ENCODE measurements around the gene IFIT2. TPM values are rescaled to one million over a fixed set of nuclear protein-coding genes. Genes with fewer than 3 reads are reported as not detected.
"Not testable (repeated sequence)": the region's sequence is repeated elsewhere in the genome, so short reads cannot be mapped to it uniquely, and the experiment has no call there.

IFIT2 gene, protein sequence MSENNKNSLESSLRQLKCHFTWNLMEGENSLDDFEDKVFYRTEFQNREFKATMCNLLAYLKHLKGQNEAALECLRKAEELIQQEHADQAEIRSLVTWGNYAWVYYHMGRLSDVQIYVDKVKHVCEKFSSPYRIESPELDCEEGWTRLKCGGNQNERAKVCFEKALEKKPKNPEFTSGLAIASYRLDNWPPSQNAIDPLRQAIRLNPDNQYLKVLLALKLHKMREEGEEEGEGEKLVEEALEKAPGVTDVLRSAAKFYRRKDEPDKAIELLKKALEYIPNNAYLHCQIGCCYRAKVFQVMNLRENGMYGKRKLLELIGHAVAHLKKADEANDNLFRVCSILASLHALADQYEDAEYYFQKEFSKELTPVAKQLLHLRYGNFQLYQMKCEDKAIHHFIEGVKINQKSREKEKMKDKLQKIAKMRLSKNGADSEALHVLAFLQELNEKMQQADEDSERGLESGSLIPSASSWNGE
- polyA plus RNA-seq (2012; ENCODE audit: missing spikeins) = 9.1 TPM

DNA sequence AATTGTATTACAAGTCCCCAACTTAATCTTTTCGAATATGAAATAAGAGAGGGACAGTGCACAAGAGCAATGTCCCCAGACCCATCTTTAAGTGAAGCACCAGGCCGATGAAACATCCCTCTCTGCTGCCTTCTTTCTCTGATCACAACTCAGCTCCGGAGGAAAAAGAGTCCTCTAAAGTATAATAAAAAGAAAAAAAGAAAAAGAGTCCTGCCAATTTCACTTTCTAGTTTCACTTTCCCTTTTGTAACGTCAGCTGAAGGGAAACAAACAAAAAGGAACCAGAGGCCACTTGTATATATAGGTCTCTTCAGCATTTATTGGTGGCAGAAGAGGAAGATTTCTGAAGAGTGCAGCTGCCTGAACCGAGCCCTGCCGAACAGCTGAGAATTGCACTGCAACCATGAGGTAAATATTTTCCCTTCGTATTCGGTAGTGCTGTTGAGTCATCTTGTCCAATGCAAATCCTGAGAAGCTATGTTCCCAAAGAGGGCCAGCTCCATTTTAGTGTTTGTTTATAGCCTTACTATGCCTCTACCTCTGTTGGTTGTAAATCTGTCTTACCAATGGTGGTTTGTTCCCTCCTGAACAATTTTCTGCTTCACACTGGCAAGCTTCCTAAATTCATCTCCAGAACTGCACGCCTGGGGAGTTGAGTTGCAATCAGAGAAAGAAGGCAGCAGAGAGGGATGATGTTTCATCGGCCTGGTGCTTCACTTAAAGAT, at the start of gene IFIT2:
Gene IFIT2, plus strand, starts transcription at position 326 of the 725 bp plus-strand sequence. Its CDS starts 78 bp downstream, at position 404.
- FAIRE-seq (no peak), DNase-seq (ENCODE audit: insufficient read length) (peak; percentile 15)
- TF ChIP-seq POLR2A (IDR thresholded peaks at IDR 0.05; ENCODE audit: low read depth, low read length) (peak; percentile 66), TAF1 (IDR thresholded peaks at IDR 0.05; ENCODE audit: borderline replicate concordance, low read depth, low read length) (no peak), POLR2AphosphoS5 (IDR thresholded peaks at IDR 0.05; ENCODE audit: low read depth, low read length) (peak; percentile 72)

DNA sequence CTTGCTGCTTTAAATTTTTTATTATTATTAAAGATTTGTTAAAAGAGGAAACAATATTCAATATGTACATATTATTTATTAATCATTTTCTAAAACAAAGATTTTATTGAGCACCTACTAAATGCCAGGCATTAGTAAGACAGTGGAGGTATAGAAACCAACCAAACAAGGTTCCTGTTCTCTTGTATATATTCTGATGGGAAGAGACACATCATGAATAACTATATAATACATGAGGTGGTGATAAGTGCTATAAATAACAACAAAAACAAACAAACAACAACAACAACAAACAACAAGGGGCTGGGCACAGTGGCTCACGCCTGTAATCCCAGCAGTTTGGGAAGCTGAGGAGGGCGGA, 49.6 kb upstream of the IFIT2 start:
- TF ChIP-seq POLR2A (IDR thresholded peaks at IDR 0.05; ENCODE audit: low read depth, low read length) (no peak), POLR2AphosphoS5 (IDR thresholded peaks at IDR 0.05; ENCODE audit: low read depth, low read length) (no peak), TAF1 (IDR thresholded peaks at IDR 0.05; ENCODE audit: borderline replicate concordance, low read depth, low read length) (no peak)
- FAIRE-seq (peak; percentile 44), DNase-seq (ENCODE audit: insufficient read length) (no peak)

DNA sequence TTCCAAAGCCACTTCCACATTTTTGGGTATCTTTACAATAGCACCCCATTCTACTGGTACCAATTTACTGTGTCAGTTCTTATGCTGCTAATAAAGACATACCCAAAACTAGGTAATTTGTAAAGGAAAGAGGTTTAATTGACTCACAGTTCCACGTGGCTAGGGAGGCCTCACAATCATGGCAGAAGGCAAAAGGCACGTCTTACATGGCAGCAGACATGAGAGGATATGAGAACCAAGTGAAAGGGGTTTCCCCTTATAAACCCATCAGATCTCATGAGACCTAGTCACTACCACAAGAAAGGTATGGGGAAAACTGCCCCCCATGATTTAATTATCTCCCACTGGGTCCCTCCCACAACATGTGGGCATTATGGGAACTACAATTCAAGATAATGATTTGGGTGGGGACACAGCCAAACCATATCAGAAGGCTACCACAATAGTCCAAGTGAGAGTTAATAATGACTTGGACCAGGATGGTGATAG, 46.7 kb upstream of the IFIT2 start:
- DNase-seq (ENCODE audit: insufficient read length); FAIRE-seq: not testable (repeated sequence)

DNA sequence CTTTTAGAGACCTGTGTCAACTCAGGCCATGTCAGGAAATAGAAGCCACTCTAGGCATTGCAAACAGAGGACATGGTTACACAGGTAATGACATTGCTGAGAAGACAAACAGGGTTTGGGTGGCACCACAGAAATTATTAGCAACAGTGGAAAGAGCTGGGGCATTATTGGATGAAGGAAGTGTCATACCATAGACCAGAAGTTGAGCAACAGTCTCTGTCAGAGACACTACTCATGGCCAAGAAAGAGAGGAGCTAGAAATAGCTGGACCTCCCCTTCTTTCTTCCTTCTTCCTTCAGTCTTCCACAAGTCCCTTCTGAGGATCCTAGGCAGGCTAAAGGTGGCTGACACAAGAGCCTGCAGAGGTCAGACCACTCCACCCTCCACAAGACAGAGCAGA, 46.1 kb upstream of the IFIT2 start:
- FAIRE-seq (no peak), DNase-seq (ENCODE audit: insufficient read length) (no peak)
- TF ChIP-seq TAF1 (IDR thresholded peaks at IDR 0.05; ENCODE audit: borderline replicate concordance, low read depth, low read length) = no peak
- no peak for TF ChIP-seq POLR2A (IDR thresholded peaks at IDR 0.05; ENCODE audit: low read depth, low read length)

DNA sequence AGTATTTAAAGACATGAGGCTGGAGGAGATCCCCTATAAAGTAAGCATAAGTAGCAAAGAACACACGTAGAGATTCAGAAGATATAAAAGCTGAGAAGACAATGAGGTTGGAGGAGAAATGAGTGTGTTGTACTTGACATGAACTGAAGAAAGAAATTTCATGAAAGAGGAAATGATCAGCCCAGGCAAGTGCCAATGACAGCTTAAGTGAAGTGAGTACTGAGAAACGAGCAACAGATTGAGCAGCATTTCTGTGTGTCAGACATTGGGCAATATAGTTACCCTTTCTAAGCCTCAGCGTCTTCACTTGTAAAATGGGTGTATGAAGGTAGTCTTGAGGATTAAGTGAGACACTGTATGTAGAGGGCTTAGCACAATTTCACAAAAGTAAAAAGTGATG, 45.5 kb upstream of the IFIT2 start:
- DNase-seq (ENCODE audit: insufficient read length) (no peak), FAIRE-seq (peak; percentile 17)
- TF ChIP-seq TAF1 (IDR thresholded peaks at IDR 0.05; ENCODE audit: borderline replicate concordance, low read depth, low read length) (no peak), POLR2AphosphoS5 (IDR thresholded peaks at IDR 0.05; ENCODE audit: low read depth, low read length) (no peak), POLR2A (IDR thresholded peaks at IDR 0.05; ENCODE audit: low read depth, low read length) (no peak)

DNA sequence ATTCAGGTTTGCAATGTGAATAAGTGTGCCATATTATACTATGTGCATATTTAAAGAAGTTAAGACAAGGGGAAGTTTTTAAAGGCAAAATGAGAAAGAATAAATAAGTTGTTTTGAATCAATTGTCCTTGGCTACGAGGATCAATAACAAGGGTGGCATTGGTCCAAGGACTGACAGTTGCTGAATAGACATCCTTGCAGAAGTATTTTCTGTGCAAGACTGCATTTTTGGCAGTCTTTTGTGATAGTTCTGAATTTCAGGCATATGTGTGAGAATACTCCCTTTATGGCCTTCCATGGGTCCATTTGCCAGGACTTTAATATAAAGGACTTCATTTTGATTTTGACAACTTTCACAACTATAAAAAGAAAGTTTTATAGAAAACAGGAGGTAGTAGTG, 44.9 kb upstream of the IFIT2 start:
- TF ChIP-seq POLR2AphosphoS5 (IDR thresholded peaks at IDR 0.05; ENCODE audit: low read depth, low read length) = no peak
- no peak for TF ChIP-seq TAF1 (IDR thresholded peaks at IDR 0.05; ENCODE audit: borderline replicate concordance, low read depth, low read length)
- no peak for TF ChIP-seq POLR2A (IDR thresholded peaks at IDR 0.05; ENCODE audit: low read depth, low read length)
- DNase-seq (ENCODE audit: insufficient read length) (no peak), FAIRE-seq (no peak)

DNA sequence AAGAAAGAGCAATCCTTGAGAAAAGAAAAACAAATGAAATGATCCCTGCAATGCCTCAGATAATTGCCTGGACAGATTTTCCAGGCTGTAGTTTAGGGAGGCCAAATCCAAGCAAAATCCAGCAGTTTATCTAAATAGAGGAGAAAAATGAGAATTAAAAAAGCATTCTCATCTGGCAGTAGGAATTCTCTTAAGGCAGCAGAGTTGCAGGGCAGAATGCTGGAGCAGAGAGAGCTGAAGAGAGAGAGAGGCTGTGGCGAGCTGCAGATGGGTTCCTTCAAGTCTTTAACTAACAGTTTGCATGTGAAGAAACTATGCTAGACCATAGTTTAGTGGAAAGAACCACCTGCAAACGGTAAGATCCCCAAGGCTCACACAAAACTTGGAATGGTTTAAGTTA, 44.3 kb upstream of the IFIT2 start:
- no peak for DNase-seq (ENCODE audit: insufficient read length)
- TF ChIP-seq POLR2AphosphoS5 (IDR thresholded peaks at IDR 0.05; ENCODE audit: low read depth, low read length) = no peak
- no peak for TF ChIP-seq TAF1 (IDR thresholded peaks at IDR 0.05; ENCODE audit: borderline replicate concordance, low read depth, low read length)
- no peak for FAIRE-seq

DNA sequence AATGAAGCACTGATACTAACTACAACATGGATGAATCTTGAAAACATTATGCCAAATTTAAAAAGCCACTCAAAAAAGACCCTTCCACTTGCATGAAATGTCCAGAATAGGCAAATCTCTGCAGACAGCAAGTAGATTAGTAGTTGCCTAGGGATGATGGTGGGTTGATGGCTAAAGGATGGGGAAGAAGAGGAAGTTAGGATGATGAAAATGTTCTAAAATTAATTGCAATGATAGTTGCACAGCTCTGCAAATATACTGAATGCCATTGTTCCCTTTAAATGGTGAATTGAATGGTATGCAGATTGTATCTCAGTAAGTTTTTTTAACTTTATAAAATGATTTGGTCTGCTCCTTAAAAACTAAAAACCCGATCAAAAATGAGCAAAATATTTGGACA, 43.0 kb upstream of the IFIT2 start:
- no peak for TF ChIP-seq POLR2AphosphoS5 (IDR thresholded peaks at IDR 0.05; ENCODE audit: low read depth, low read length)
- TF ChIP-seq POLR2A (IDR thresholded peaks at IDR 0.05; ENCODE audit: low read depth, low read length) = no peak
- no peak for TF ChIP-seq TAF1 (IDR thresholded peaks at IDR 0.05; ENCODE audit: borderline replicate concordance, low read depth, low read length)
- no peak for FAIRE-seq
- no peak for DNase-seq (ENCODE audit: insufficient read length)

DNA sequence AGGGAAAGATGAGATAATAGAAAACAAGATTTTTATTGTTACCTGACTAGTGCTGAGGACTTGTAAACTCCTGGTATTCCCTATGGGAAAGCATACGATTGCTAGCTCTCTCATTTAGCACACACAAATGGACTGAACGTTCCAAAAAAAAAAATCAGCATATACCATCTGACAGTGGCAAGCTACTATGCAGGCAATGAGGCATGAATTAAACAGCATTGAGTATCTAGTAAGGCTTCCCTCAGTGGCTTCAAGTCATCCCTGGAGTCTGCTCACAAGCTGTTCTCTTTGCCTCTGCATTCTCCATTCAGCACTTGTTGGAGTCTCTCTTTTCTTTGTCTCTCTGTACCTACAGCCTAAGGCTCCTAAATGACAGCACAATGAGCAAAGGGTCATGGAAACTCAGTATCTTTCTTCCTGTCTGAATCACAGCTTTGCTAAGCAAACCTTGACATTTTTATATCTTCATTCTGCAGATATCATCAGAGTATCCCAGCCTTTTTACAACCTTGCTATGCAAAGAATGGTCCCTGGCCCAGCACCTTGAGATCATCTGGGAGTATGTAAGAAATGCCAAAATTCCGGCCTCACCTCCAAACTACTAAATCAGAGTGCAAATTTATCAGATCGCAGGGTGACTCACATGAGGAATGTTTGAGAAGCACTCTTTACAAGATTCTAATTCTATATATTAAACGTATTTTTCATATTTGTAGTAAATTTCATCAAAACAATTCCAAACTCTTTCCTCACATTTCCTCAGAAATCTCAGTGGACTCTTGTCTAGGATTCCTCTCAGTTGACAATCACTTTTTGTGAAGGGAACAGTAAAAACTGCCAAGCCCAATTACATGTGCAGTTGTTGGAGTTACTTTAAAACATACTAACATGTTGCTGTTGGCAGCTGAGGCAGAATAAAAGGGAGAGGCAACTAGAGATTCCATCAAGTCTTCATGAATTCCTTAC, 39.5 kb upstream of the IFIT2 start:
- DNase-seq (ENCODE audit: insufficient read length) = no peak
- FAIRE-seq = peak; percentile 17
- TF ChIP-seq POLR2A (IDR thresholded peaks at IDR 0.05; ENCODE audit: low read depth, low read length) (no peak), TAF1 (IDR thresholded peaks at IDR 0.05; ENCODE audit: borderline replicate concordance, low read depth, low read length) (no peak), POLR2AphosphoS5 (IDR thresholded peaks at IDR 0.05; ENCODE audit: low read depth, low read length) (no peak)

DNA sequence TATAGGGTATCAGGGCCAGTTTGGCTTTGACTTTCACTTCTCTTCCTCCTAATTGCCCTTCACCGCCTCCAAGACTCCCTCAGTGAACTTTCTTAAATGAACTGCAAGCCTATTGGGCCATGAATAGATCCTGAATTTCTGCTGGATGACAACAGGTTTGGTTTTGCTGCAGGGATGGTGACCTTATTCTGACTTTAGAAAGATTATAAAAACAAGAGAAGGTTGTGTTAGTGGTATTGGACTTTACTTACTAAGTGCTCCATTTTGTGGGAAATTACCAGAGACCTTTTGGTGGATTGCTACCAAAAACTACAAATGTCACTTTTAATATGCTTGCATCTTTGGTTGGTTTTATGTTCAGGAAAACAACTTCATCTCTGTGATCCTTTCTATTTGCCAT, 38.8 kb upstream of the IFIT2 start:
- FAIRE-seq = no peak
- TF ChIP-seq POLR2A (IDR thresholded peaks at IDR 0.05; ENCODE audit: low read depth, low read length) (no peak), POLR2AphosphoS5 (IDR thresholded peaks at IDR 0.05; ENCODE audit: low read depth, low read length) (no peak), TAF1 (IDR thresholded peaks at IDR 0.05; ENCODE audit: borderline replicate concordance, low read depth, low read length) (no peak)

DNA sequence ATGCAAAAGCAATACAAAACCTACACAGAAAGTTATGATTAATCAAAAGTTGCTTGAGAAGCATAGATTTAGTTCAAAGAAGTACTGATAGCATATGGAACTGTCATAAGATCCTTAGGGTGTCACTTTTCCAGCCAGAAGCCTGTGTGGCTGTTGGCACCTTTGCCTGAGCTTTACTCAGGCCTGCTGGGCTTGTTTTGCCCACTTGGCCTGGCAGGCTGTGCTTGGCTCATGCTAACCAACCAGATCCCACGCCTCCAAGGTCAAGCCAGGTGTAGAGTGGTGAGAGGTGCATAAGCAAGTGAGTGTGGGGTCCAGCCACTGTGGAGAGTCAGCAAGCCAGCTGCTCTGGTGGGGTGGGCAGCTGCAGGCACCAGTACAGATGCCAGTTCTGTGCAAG, 38.3 kb upstream of the IFIT2 start:
- FAIRE-seq = no peak
- no peak for DNase-seq (ENCODE audit: insufficient read length)
- TF ChIP-seq POLR2AphosphoS5 (IDR thresholded peaks at IDR 0.05; ENCODE audit: low read depth, low read length) (no peak), POLR2A (IDR thresholded peaks at IDR 0.05; ENCODE audit: low read depth, low read length) (no peak), TAF1 (IDR thresholded peaks at IDR 0.05; ENCODE audit: borderline replicate concordance, low read depth, low read length) (no peak)

More for the DNA sequence above, 38.8 kb upstream of the IFIT2 start:
- DNase-seq (ENCODE audit: insufficient read length) = no peak
